HG03135 (cell line): ENCODE measurements around the gene TYMP.

ENCODE experiments used
- ATAC-seq: cut with Tn5 transposase; IDR thresholded peaks from one replicate; pipeline ENCODE4 v1.9.1; 2021; ENCODE audit warnings: mild to moderate bottlenecking, moderate library complexity; ENCODE audit not compliant: unreplicated experiment

TYMP gene

DNA sequence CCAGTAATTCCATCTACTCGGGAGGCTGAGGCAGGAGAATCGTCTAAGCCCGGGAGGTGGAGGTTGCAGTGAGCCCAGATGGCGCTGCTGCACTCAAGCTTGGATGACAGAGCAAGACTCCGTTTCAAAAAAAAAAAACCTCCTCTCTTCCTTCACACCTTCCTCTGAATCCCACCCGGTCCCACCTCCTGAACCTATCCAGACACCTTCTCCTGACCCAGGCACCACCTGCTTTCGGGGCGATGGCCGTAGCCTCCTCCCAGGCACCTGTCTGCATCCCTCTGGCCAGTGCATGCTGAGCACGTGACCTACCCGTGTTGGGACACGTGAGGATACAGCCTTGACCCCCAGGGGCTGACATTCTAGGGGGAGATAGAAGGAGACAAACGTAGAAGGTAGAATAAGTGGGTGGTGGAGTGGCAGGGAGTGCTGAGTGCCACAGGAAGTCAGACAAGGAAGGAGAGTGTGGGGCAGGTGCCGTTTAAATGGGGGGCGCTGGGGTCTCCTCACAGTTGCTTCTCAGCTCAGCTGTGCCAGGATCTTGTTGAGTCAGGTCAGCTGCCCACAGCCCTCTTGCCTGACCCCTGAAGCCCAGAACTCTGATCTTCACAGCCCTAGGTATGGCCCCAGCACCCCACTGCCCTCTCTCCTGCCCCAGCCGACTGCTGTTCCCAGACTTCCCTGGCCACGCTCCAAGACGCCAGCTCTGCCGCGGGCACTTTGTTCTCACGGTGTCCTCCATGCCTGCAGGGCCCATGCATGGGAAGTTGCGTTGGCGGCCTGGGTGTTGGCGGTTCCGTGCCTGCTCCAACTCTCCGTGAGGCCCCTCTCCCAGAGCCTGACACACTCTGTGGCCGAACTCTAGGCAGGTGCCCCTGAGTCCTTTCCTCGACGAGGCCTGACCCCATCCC lies 44.3 kb downstream of the TYMP start:
- no peak for ATAC-seq

GRCh38 chr22:50483977-50484853 lies 45.6 kb downstream of the TYMP start:
- ATAC-seq: no peak

GRCh38 chr22:50483556-50483955 lies 46.3 kb downstream of the TYMP start:
- no peak for ATAC-seq

GRCh38 chr22:50483106-50483505 lies 46.7 kb downstream of the TYMP start:
- no peak for ATAC-seq

DNA sequence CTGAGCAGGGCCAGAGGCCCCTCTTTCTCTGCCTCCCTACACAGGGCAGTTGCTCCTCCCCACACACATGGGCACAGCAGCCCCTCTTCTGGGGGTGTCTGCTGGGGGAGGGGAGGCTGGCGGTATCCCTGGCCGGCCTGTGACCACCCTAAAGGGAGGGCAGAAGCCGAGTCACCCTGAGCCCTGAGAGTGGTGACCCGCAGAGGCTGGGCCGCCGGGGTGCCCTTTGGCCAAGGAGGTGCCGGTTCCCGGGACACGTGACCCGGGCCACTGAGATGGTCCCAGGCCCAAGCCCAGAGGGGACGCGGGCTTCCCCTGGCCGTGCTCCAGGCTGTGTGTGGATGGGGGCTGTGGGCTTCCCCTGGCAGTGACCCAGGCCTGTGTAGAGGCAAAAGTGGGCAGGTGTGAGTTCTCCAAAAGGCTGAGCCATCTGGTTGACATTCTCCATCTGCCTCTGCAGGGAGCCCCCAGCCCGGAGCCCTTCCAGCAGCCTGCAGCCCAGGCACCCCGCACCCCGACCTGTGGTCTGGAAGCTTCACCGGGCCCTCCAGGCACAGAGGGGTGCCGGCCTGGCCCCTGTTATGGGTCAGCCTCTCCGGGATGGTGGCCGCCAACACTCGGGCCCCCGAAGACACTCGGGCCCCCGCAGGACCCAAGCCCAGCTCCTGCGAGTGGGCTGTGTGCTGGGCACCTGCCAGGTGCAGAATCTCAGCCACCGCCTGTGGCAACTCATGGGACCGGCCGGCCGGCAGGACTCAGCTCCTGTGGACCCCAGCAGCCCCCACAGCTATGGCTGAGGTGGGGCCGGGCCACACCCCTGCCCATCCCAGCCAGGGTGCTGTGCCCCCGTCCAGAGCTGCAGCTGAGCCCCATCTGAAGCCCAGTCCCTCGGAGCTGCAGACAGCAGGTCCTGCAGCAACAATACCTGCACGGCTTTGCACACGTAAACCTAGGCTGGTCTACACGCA lies 47.4 kb downstream of the TYMP start:
- no peak for ATAC-seq

DNA sequence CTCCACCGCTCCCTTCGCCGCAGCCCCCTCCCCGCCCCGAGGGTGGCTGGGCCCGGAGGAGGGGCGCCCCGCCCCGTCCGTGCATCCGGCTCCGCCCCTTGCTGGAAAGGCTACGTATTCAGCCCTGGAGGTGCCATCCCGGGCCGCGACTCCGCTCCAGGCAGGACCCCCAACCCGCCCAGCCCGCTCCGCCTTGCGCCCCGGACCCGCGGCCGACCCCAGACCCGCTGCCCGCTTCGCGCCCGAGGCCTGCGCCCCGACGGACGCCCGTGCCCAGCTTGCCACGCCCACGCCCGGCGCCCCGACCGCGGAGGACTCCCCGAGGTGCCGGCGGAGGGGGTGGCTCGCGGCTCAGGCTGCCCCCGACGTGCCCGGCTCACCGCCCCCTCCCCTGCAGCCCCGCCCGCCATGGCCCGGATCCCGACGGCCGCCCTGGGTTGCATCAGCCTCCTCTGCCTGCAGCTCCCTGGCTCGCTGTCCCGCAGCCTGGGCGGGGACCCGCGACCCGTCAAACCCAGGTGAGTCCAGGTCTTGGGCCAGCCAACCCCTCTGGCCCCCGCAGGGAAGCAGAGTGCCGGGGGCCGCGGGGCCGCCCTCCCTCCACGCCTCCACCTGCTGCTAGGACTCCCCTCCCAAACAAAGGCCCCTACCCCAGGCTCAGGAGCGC lies 48.2 kb downstream of the TYMP start, which contains the start of gene ADM2:
TSS of gene ADM2 (plus strand) at position 104 of the 667 bp plus-strand sequence. CDS start at position 409, 305 bp downstream.
- no peak for ATAC-seq

DNA sequence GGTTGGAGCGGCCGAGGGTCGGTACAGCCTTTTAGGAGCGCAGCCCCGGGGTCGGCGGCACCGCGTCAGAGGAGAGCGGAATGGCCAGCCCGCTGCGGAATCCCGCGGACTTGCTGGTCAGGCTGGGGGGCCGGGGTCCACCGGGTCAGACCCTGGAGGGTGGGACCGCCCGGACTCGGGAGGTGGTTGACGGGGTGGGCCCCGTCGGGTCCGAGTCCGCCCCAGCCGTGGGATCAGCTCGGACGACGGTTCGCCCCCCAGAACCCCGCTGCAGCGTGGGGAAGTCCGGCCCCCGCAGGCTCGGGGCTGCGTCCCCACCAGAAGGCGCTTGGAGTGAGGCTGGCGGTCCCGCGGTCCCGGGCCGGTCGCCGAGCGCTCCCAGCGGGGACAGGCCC lies 48.8 kb downstream of the TYMP start:
- no peak for ATAC-seq

GRCh38 chr22:50479721-50480120 lies 50.1 kb downstream of the TYMP start:
- ATAC-seq: no peak

- no peak for ATAC-seq
Measured at GRCh38 chr22:50477923-50478322, 51.9 kb downstream of the TYMP start.

DNA sequence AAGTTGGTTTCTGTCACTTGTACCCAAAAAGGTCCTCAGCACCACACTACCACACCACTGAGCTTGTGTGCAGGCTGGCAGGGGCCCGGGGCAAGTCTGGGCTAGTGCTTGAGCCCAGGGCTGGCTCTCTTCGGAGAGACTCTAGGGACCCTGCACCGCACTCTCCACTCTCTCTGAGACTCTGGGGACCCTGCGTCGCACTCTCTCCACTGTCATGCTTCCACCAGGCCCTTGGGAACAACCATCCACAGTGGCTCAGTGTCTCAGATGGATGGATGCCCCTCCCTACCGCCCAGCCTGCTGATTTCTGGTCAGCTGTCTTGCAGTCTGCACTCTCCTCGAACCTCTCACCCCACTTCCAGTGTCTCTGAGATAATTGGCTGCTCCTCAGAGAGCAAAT lies 52.9 kb downstream of the TYMP start:
- no peak for ATAC-seq
